Stimulated activated CD4-positive, alpha-beta T cell treated with anti-CD3 and anti-CD28 coated beads, Interleukin-12 subunit alpha, Interleukin-12 subunit beta, amount 100 ng/mL, for 48 hours (primary cell): ENCODE measurements around the gene FKBP1B.
A peak's percentile ranks its signal among the peaks of the same experiment; 100 is the strongest.
"Not testable (repeated sequence)": the region's sequence is repeated elsewhere in the genome, so short reads cannot be mapped to it uniquely, and the experiment has no call there.

Source experiments
- DNase-seq, 3 donors: peaks; one replicate each; pipeline ENCODE4 v3.0.0-alpha.2; 2020; ENCODE audit warnings: low read depth in 2 of 3, low spot score in 1 of 3

FKBP1B gene

GRCh38 chr2:24049485-24050021 lies at the start of gene FKBP1B:
Gene FKBP1B (plus strand): TSS chr2:24049741. CDS start chr2:24049850, 109 bp downstream.
- DNase-seq = peak in 2 of 3 donors; percentile 27 to 49

- DNase-seq = no peak
Observed at GRCh38 chr2:24007693-24008092, 41.8 kb upstream of the FKBP1B start.

GRCh38 chr2:24008672-24009366 lies 40.7 kb upstream of the FKBP1B start:
- DNase-seq = no peak

- no peak for DNase-seq
Observed at GRCh38 chr2:24009367-24009679, 40.2 kb upstream of the FKBP1B start.

GRCh38 chr2:24009680-24010476 lies 39.7 kb upstream of the FKBP1B start, which contains the start of gene MFSD2B:
Gene MFSD2B (plus strand): TSS chr2:24010085. CDS start chr2:24010097, 12 bp downstream.
- DNase-seq = no peak

- DNase-seq = no peak
Observed at GRCh38 chr2:24010477-24011249, 38.9 kb upstream of the FKBP1B start.

- no peak for DNase-seq
Observed at GRCh38 chr2:24011250-24012104, 38.1 kb upstream of the FKBP1B start.

- DNase-seq = no peak
Observed at GRCh38 chr2:24012521-24013188, 36.9 kb upstream of the FKBP1B start.

- not testable (repeated sequence) for DNase-seq
Observed at GRCh38 chr2:24014902-24015301, 34.6 kb upstream of the FKBP1B start.

- no peak for DNase-seq
Observed at GRCh38 chr2:24015562-24016375, 33.8 kb upstream of the FKBP1B start.

GRCh38 chr2:24016376-24016761 lies 33.2 kb upstream of the FKBP1B start:
- DNase-seq = no peak

GRCh38 chr2:24016853-24017703 lies 32.5 kb upstream of the FKBP1B start:
- no peak for DNase-seq

GRCh38 chr2:24017711-24018110 lies 31.8 kb upstream of the FKBP1B start:
- DNase-seq = no peak

GRCh38 chr2:24018241-24018640 lies 31.3 kb upstream of the FKBP1B start:
- DNase-seq = no peak

GRCh38 chr2:24019729-24020128 lies 29.8 kb upstream of the FKBP1B start:
- no peak for DNase-seq

- no peak for DNase-seq
Observed at GRCh38 chr2:24020244-24020643, 29.3 kb upstream of the FKBP1B start.

GRCh38 chr2:24021122-24021998 lies 28.2 kb upstream of the FKBP1B start:
- no peak for DNase-seq
